Caco-2 (cell line): ENCODE results near the gene PLSCR3. TPM values are rescaled to one million over a fixed set of nuclear protein-coding genes. Genes with fewer than 3 reads are reported as not detected.

Experiments
- BruUV-seq: library from RNA; stranded (reverse); fragments of 400-500 nt; replicated peaks from 2 replicates; lab custom pipeline; 2021; lab: Mats Ljungman, UMichigan
- CTCF ChIA-PET: fragments of 300-600 bp; sonication (Branson Sonifier 250); formaldehyde crosslinking; loops from one replicate; lab custom pipeline; 2022; ENCODE audit warnings: antibody characterized with exemption; lab: Charles Lee
- POLR2A ChIA-PET: fragments of 300-600 bp; sonication (Branson Sonifier 250); formaldehyde crosslinking; loops from one replicate; lab custom pipeline; 2022; ENCODE audit warnings: antibody characterized with exemption; lab: Charles Lee
- DNase-seq, 2 experiments: peaks; one replicate each; pipeline versions ENCODE4 v3.0.0 to v3.0.0-alpha.2; 2020 to 2022
- H3K27me3 ChIP-seq: replicated peaks from 2 replicates; pipeline ENCODE4 v1.6.0; 2011; ENCODE audit warnings: low read length; ENCODE audit not compliant: control insufficient read depth, insufficient read depth
- H3K36me3 ChIP-seq: 2 replicates; pipeline ENCODE4 v1.5.1; 2011; ENCODE audit warnings: low read length; ENCODE audit not compliant: control insufficient read depth, insufficient read depth
- H3K4me1 ChIP-seq: fragments of 250-450 bp; sonication (Bioruptor Pico); 2 replicates; pipeline ENCODE4 v1.5.1; 2020; ENCODE audit warnings: mild to moderate bottlenecking
- H3K4me3 ChIP-seq: 2 replicates; pipeline ENCODE4 v1.5.1; 2011; ENCODE audit warnings: low read depth, mild to moderate bottlenecking, control low read depth, low read length
- H3K9me3 ChIP-seq: fragments of 250-450 bp; sonication (Bioruptor Pico); 2 replicates; pipeline ENCODE4 v1.5.1; 2020; ENCODE audit warnings: mild to moderate bottlenecking, moderate library complexity
- H3K27ac Mint-ChIP-seq: one replicate; pipeline ENCODE4 v1.8.0; 2022; ENCODE audit warnings: mixed read lengths; ENCODE audit not compliant: unreplicated experiment
- H3K27me3 Mint-ChIP-seq: one replicate; pipeline ENCODE4 v1.8.0; 2022; ENCODE audit warnings: mixed read lengths; ENCODE audit not compliant: insufficient read depth, unreplicated experiment
- H3K36me3 Mint-ChIP-seq: one replicate; pipeline ENCODE4 v1.8.0; 2022; ENCODE audit warnings: mild to moderate bottlenecking, mixed read lengths; ENCODE audit not compliant: insufficient read depth, unreplicated experiment
- H3K4me1 Mint-ChIP-seq: one replicate; pipeline ENCODE4 v1.8.0; 2022; ENCODE audit warnings: low read depth, mixed read lengths; ENCODE audit not compliant: unreplicated experiment
- H3K4me3 Mint-ChIP-seq: one replicate; pipeline ENCODE4 v1.8.0; 2022; ENCODE audit warnings: mild to moderate bottlenecking, moderate library complexity, mixed read lengths; ENCODE audit not compliant: unreplicated experiment
- H3K9me3 Mint-ChIP-seq: one replicate; pipeline ENCODE4 v1.8.0; 2022; ENCODE audit warnings: mixed read lengths; ENCODE audit not compliant: unreplicated experiment
- CTCF ChIP-seq, 2 experiments: fragments of 200-600 bp in 1 of 2; IDR thresholded peaks; 1 replicate in 1 of 2; 2 replicates in 1 of 2; pipeline versions ENCODE4 v1.5.1 to v1.8.0; 2011 to 2022; ENCODE audit warnings: antibody characterized with exemption in 1 of 2, control low read depth in 1 of 2, inconsistent platforms in 1 of 2, low read depth in 1 of 2, low read length in 1 of 2, mild to moderate bottlenecking in 1 of 2, moderate library complexity in 1 of 2; ENCODE audit not compliant: insufficient read depth in 1 of 2, severe bottlenecking in 1 of 2, unreplicated experiment in 1 of 2
- intact Hi-C: fragments of 100-400 bp; cut with micrococcal nuclease; formaldehyde crosslinking; loops from one replicate; pipeline ENCODE4 v1.10.0; 2022; ENCODE audit not compliant: unreplicated experiment
- total RNA-seq: library from RNA; stranded (reverse); gene quantifications from 2 replicates; pipeline ENCODE4 v1.2.3, GENCODE V29; 2022

PLSCR3 gene
- total RNA-seq, 1 experiment from 2014 or later = 14.5 TPM

DNA sequence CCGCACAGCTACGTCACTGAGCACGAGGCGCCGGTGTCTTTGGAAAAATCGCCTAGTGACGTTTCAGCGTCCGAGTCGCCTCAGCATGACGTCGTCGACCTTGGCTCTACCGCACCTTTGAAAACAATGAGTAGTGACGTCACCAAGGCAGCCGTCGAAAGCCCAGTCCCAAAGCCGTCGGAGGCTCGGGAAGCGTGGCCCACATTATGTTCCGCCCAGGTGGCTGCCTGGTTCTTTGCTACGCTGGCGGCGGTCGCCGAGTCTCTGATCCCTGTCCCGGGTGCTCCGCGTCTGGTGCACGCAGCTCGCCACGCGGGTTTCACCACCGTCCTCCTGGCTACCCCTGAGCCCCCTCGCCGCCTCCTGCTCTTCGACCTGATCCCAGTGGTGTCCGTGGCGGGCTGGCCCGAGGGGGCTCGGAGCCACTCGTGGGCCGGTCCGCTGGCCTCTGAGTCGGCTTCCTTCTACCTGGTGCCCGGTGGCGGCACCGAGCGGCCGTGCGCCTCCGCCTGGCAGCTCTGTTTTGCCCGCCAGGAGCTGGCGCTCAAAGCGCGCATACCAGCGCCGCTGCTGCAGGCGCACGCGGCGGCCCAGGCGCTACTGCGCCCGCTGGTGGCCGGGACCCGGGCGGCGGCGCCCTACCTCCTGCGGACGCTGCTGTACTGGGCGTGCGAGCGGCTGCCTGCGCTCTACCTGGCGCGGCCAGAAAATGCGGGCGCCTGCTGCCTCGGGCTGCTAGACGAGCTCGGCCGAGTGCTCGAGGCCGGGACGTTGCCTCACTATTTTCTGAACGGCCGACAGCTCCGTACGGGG is 42.4 kb upstream of the PLSCR3 start:
- Histone ChIP-seq H3K9me3 (no peaks in the 10 kb centered on the region), H3K36me3 (no peaks in the 10 kb centered on the region), H3K4me1 (no peaks in the 10 kb centered on the region), H3K27me3 (no peaks in the 10 kb centered on the region), H3K4me3 (peak overlapping the region; percentile 55)
- DNase-seq = peak; percentile 74 to 86
- Mint-ChIP-seq H3K27ac (peak overlapping the region; percentile 95), H3K36me3 (peaks cover 23% of the 10 kb centered on the region), H3K9me3 (no peaks in the 10 kb centered on the region), H3K4me1 (peaks cover 6% of the 10 kb centered on the region), H3K4me3 (peak overlapping the region; percentile 81), H3K27me3 (no peaks in the 10 kb centered on the region)
- intact Hi-C loops = loop anchor here (1.0 to 5.0 kb wide), 3 partner anchors 47 to 251 kb away; partner anchors contain the start of genes TMEM95, TP53 and WRAP53
- BruUV-seq = no TSS peak
- peak; percentile 45 to 48 for TF ChIP-seq CTCF (IDR thresholded peaks at IDR 0.05; ENCODE audit: insufficient read depth in 1 of 2, low read depth in 1 of 2, low read length in 1 of 2, severe bottlenecking in 1 of 2, unreplicated experiment in 1 of 2)
- CTCF ChIA-PET = interaction anchor here (0.6 to 2.9 kb wide), 12 partner anchors 15 to 124 kb away, joined by 3 to 21 read pairs (median 3); partner anchors contain the start of genes TMEM256, TNFSF13 and ZBTB4
- POLR2A ChIA-PET = interaction anchor here (0.5 to 2.9 kb wide), 5 partner anchors 28 to 47 kb away, joined by 3 to 38 read pairs (median 4); partner anchors contain the start of genes POLR2A, TMEM256 and ZBTB4

GRCh38 chr17:7435676-7436555 is 41.6 kb upstream of the PLSCR3 start:
- POLR2A ChIA-PET = interaction anchor here (0.5 to 2.9 kb wide), 5 partner anchors 32 to 48 kb away, joined by 3 to 38 read pairs (median 5); partner anchors contain the start of genes POLR2A, TMEM256 and ZBTB4
- no peaks in the 10 kb centered on the region for H3K9me3 Mint-ChIP-seq
- peak overlapping the region; percentile 81 for H3K4me3 Mint-ChIP-seq
- CTCF ChIA-PET = interaction anchor here (0.6 to 2.9 kb wide), 6 partner anchors 16 to 390 kb away, joined by 3 to 21 read pairs (median 5); partner anchors contain the start of gene TMEM256
- peaks cover 6% of the 10 kb centered on the region for H3K4me1 Mint-ChIP-seq
- intact Hi-C loops = loop anchor here (1.0 to 5.0 kb wide), 4 partner anchors 32 to 251 kb away; partner anchors contain the start of genes SENP3, TMEM256, TMEM95 and TP53
- H3K4me3 ChIP-seq = peak overlapping the region; percentile 55
- no peaks in the 10 kb centered on the region for H3K27me3 Mint-ChIP-seq
- H3K36me3 Mint-ChIP-seq = peaks cover 23% of the 10 kb centered on the region
- peak; percentile 48 to 58 for DNase-seq
- no peaks in the 10 kb centered on the region for H3K9me3 ChIP-seq
- H3K4me1 ChIP-seq = no peaks in the 10 kb centered on the region
- H3K27ac Mint-ChIP-seq = peak overlapping the region; percentile 95
- peak in 1 of 2 experiments; percentile 17 for TF ChIP-seq CTCF (IDR thresholded peaks at IDR 0.05; ENCODE audit: insufficient read depth in 1 of 2, low read depth in 1 of 2, low read length in 1 of 2, severe bottlenecking in 1 of 2, unreplicated experiment in 1 of 2)
- H3K27me3 ChIP-seq = no peaks in the 10 kb centered on the region
- BruUV-seq = TSS peak; percentile 82
- H3K36me3 ChIP-seq = no peaks in the 10 kb centered on the region
